ENCODE data around the gene BZW2. TPM values are rescaled to one million over a fixed set of nuclear protein-coding genes. Genes with fewer than 3 reads are reported as not detected.

BZW2 gene
- polyA plus RNA-seq, 1 experiment, result 54.7 TPM

DNA sequence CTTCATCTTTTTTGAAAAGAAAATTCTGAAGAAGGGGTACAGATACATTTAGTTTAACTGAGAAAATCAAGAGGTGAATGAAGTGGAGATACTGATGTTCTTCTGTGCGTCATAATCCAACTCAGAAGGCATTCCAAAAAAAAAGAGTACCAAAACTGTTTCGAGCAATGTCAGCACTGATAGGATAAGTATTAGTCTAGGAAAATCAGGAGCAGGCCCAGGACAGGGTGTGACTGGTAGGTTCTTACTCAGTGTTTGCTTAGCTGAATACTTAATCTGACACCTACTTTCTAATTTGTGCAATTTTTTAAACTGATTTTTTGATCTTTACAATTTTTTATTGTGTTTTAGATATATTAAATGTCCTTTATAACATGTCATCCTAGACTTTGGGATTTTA is 4.3 kb downstream of the BZW2 start:
- no peaks in the 10 kb centered on the region for H3K36me3 ChIP-seq (ENCODE audit: control insufficient read depth, insufficient read depth, low read length)
- CTCF ChIA-PET, result no interaction called here
- H3K4me3 ChIP-seq (ENCODE audit: low read depth, low read length), result no peak overlapping the region
- POLR2A ChIA-PET, result no interaction called here
- H3K27me3 ChIP-seq (ENCODE audit: control insufficient read depth, insufficient read depth, low read length), result no peaks in the 10 kb centered on the region
- TF ChIP-seq, protein P1, sequence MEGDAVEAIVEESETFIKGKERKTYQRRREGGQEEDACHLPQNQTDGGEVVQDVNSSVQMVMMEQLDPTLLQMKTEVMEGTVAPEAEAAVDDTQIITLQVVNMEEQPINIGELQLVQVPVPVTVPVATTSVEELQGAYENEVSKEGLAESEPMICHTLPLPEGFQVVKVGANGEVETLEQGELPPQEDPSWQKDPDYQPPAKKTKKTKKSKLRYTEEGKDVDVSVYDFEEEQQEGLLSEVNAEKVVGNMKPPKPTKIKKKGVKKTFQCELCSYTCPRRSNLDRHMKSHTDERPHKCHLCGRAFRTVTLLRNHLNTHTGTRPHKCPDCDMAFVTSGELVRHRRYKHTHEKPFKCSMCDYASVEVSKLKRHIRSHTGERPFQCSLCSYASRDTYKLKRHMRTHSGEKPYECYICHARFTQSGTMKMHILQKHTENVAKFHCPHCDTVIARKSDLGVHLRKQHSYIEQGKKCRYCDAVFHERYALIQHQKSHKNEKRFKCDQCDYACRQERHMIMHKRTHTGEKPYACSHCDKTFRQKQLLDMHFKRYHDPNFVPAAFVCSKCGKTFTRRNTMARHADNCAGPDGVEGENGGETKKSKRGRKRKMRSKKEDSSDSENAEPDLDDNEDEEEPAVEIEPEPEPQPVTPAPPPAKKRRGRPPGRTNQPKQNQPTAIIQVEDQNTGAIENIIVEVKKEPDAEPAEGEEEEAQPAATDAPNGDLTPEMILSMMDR (IDR thresholded peaks at IDR 0.05; ENCODE audit: insufficient read depth, low read depth, low read length), result no peak
- DNase-seq (ENCODE audit: low read depth), result no peak

DNA sequence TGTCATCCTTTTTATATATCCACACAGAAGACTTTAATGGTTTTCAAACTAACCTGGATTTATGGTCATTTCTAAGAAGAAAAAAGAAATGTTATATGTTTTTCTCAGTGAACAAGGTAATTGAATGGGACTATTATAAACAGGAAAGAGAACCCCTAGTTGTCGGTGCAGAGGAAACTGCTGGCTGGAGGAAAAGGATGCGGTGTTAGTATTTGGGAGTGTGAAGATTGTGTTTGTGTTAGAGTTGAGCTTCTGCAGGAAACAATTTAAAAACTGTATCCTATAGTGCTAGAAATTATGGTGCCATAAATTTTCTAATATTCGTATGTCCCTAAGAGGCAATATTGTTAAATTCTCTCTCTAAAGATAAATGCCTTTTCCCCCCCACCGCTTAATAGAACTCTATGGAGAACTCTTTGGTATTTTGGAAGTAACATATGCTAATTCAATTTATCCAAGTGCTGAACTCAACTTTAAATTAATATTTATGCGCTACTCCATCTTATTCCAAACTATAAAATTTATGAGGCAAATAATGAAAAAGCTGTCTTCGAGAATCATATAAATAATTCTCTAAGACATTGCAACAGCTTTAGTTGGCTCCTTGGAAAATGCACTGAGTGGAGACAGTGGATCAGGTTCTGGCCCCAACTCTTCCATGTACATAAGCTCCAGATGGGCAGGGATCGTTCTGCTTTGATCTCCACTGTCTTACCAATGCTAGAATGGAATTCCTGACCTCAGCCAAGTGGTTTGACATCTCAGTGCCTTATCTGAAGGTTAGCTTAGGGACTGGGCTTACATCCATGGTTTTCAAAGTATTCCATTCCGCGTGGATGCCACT is 5.6 kb downstream of the BZW2 start:
- Histone ChIP-seq H3K36me3 (ENCODE audit: control insufficient read depth, insufficient read depth, low read length) (no peaks in the 10 kb centered on the region), H3K4me3 (ENCODE audit: low read depth, low read length) (no peak overlapping the region), H3K27me3 (ENCODE audit: control insufficient read depth, insufficient read depth, low read length) (no peaks in the 10 kb centered on the region)
- ChIA-PET CTCF (interaction anchor here (1.0 kb wide), 1 partner anchor 24 kb away, joined by 3 read pairs; no protein-coding TSS in a partner anchor), POLR2A (no interaction called here)
- TF ChIP-seq, protein P1 (IDR thresholded peaks at IDR 0.05; ENCODE audit: insufficient read depth, low read depth, low read length), result no peak
- DNase-seq (ENCODE audit: low read depth), result no peak

- DNase-seq (ENCODE audit: low read depth), result no peak
- TF ChIP-seq, protein P1 (IDR thresholded peaks at IDR 0.05; ENCODE audit: insufficient read depth, low read depth, low read length), result no peak
- CTCF ChIA-PET, result no interaction called here
- H3K4me3 ChIP-seq (ENCODE audit: low read depth, low read length), result no peak overlapping the region
- H3K27me3 ChIP-seq (ENCODE audit: control insufficient read depth, insufficient read depth, low read length), result no peaks in the 10 kb centered on the region
- POLR2A ChIA-PET, result no interaction called here
- H3K36me3 ChIP-seq (ENCODE audit: control insufficient read depth, insufficient read depth, low read length), result no peaks in the 10 kb centered on the region
Observed at GRCh38 chr7:16652240-16652583, 6.2 kb downstream of the BZW2 start.

DNA sequence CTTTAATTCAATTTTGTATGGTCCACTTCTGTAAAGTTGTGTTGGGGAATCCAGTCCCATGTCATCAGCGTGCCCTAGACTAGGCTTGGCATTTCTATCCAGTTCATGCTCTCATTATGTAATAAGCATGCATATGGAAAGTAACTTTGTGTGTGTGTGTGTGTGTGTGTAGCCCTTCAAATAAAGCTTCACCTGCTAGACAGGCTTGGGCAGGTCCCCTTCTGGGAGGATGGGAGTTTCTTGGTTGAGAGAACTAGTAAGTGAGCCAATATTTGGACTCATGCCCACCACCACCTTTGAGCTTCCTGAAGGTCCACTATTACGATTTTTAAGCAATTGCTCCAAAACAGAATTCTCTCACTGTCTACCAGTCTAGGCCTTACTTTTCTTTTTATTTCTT is 6.9 kb downstream of the BZW2 start:
- H3K36me3 ChIP-seq (ENCODE audit: control insufficient read depth, insufficient read depth, low read length), result no peaks in the 10 kb centered on the region
- H3K27me3 ChIP-seq (ENCODE audit: control insufficient read depth, insufficient read depth, low read length), result no peaks in the 10 kb centered on the region
- CTCF ChIA-PET, result no interaction called here
- no peak overlapping the region for H3K4me3 ChIP-seq (ENCODE audit: low read depth, low read length)
- POLR2A ChIA-PET, result no interaction called here
- no peak for DNase-seq (ENCODE audit: low read depth)
- TF ChIP-seq, protein P1 (IDR thresholded peaks at IDR 0.05; ENCODE audit: insufficient read depth, low read depth, low read length), result no peak

DNA sequence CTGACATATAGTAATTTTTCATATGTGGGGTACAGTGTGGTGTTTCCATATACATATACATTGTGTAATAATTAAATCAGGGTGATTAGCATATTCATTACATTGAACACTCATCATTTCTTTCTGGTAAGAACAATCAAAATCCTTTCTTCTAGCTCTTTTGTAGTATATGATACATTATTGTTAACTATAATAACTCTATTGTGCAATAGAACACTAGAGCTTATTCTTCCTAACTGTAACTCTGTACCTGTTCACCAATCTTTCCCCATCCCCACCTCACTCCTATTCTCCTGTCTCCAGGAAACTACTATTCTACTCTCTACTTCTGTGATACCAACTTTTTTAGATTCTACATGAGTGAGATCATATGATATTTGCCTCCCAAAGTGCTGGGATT is 9.4 kb downstream of the BZW2 start:
- TF ChIP-seq, protein P1 (IDR thresholded peaks at IDR 0.05; ENCODE audit: insufficient read depth, low read depth, low read length), result no peak
- ChIA-PET POLR2A (no interaction called here), CTCF (interaction anchor here (1.5 kb wide), 1 partner anchor 10 kb away, joined by 5 read pairs; the partner anchor contains the start of genes ANKMY2 and BZW2)
- no peaks in the 10 kb centered on the region for H3K27me3 ChIP-seq (ENCODE audit: control insufficient read depth, insufficient read depth, low read length)
- H3K4me3 ChIP-seq (ENCODE audit: low read depth, low read length), result no peak overlapping the region
- H3K36me3 ChIP-seq (ENCODE audit: control insufficient read depth, insufficient read depth, low read length), result no peaks in the 10 kb centered on the region
- no peak for DNase-seq (ENCODE audit: low read depth)

Measured in BJ (cell line).